H1 (cell line): ENCODE measurements around the gene NDUFA3. TPM values are rescaled to one million over a fixed set of nuclear protein-coding genes. Genes with fewer than 3 reads are reported as not detected.

ENCODE experiments used
- CTCF ChIA-PET: fragments of 300-600 bp; sonication (Branson Sonifier 250); formaldehyde crosslinking; loops from one replicate; lab custom pipeline; 2021; ENCODE audit not compliant: partially characterized antibody; lab: Charles Lee
- POLR2A ChIA-PET: fragments of 300-600 bp; sonication (Branson Sonifier 250); formaldehyde crosslinking; loops from one replicate; lab custom pipeline; 2021; ENCODE audit warnings: inconsistent platforms; ENCODE audit not compliant: partially characterized antibody; lab: Charles Lee
- DNase-seq, 2 experiments: peaks; one replicate each; pipeline versions ENCODE4 v3.0.0 to v3.0.0-alpha.2; 2010 to 2022; ENCODE audit warnings: low spot score in 2 of 2, low read depth in 1 of 2, mixed read lengths in 1 of 2
- FAIRE-seq: peaks from 2 replicates; lab custom pipeline; 2011; peaks lifted over from hg19 to GRCh38; lab: Jason Lieb, UNC
- H2AFZ ChIP-seq: 2 replicates; pipeline ENCODE4 v1.8.1; 2012; ENCODE audit warnings: low read length, inconsistent platforms
- H2AK5ac ChIP-seq: 2 replicates; pipeline ENCODE4 v1.6.1; 2013; ENCODE audit warnings: low read depth, low read length
- H2BK120ac ChIP-seq: replicated peaks from 2 replicates; pipeline ENCODE3; 2013; ENCODE audit warnings: low read depth, low read length, inconsistent platforms
- H2BK12ac ChIP-seq: 2 replicates; pipeline ENCODE4 v1.6.1; 2013; ENCODE audit warnings: low read depth, low read length
- H2BK15ac ChIP-seq: 2 replicates; pipeline ENCODE4 v1.6.1; 2013; ENCODE audit warnings: low read length
- H2BK20ac ChIP-seq: 2 replicates; pipeline ENCODE4 v1.6.1; 2013; ENCODE audit warnings: low read length
- H2BK5ac ChIP-seq: 2 replicates; pipeline ENCODE4 v1.6.1; 2013; ENCODE audit warnings: low read depth, low read length
- H3K14ac ChIP-seq: 2 replicates; pipeline ENCODE4 v1.6.1; 2013; ENCODE audit warnings: inconsistent platforms; ENCODE audit not compliant: insufficient read length
- H3K18ac ChIP-seq: 2 replicates; pipeline ENCODE4 v1.6.1; 2013; ENCODE audit warnings: low read length; ENCODE audit errors: extremely low read depth
- H3K23ac ChIP-seq: 2 replicates; pipeline ENCODE4 v1.6.1; 2013; ENCODE audit warnings: inconsistent platforms; ENCODE audit not compliant: insufficient read length
- H3K23me2 ChIP-seq: 2 replicates; pipeline ENCODE4 v1.6.1; 2013; ENCODE audit warnings: low read depth, low read length
- H3K27ac ChIP-seq: 2 replicates; pipeline ENCODE4 v1.6.1; 2011; ENCODE audit warnings: low read depth, low read length, inconsistent platforms
- H3K27me3 ChIP-seq, 4 experiments: replicated peaks in 1 of 4; 1 replicate in 1 of 4; 2 replicates in 3 of 4; pipeline versions ENCODE4 v1.6.1 to v1.8.1; 2011 to 2013; ENCODE audit warnings: low read length in 3 of 4, mild to moderate bottlenecking in 3 of 4, inconsistent platforms in 2 of 4, mixed read lengths in 2 of 4, moderate library complexity in 1 of 4; ENCODE audit not compliant: control insufficient read depth in 3 of 4, insufficient read depth in 3 of 4; ENCODE audit errors: extremely low read depth in 1 of 4
- H3K36me3 ChIP-seq, 4 experiments: 2 replicates each; pipeline versions ENCODE4 v1.6.1 to v1.8.1; 2011 to 2013; ENCODE audit warnings: mild to moderate bottlenecking in 4 of 4, low read length in 3 of 4, moderate library complexity in 2 of 4, control low read depth in 1 of 4, inconsistent platforms in 1 of 4; ENCODE audit not compliant: insufficient read depth in 4 of 4, control insufficient read depth in 2 of 4
- H3K4ac ChIP-seq: replicated peaks from 2 replicates; pipeline ENCODE3; 2013; ENCODE audit warnings: low read length, low read depth, mixed read lengths, inconsistent platforms; ENCODE audit not compliant: insufficient read length
- H3K4me1 ChIP-seq, 4 experiments: replicated peaks in 1 of 4; 1 replicate in 1 of 4; 2 replicates in 3 of 4; pipeline versions ENCODE4 v1.6.1 to v1.8.1; 2011 to 2013; ENCODE audit warnings: low read length in 3 of 4, inconsistent platforms in 2 of 4, mixed read lengths in 1 of 4; ENCODE audit not compliant: insufficient read depth in 4 of 4, control insufficient read depth in 3 of 4
- H3K4me2 ChIP-seq, 2 experiments: 2 replicates each; pipeline versions ENCODE4 v1.6.1 to v1.8.1; 2011 to 2013; ENCODE audit warnings: low read depth in 2 of 2, low read length in 2 of 2, control low read depth in 1 of 2, inconsistent platforms in 1 of 2, mild to moderate bottlenecking in 1 of 2; ENCODE audit not compliant: insufficient read depth in 1 of 2
- H3K4me3 ChIP-seq, 4 experiments: fragments of 200-600, 300-600 bp in 1 of 4; sonication (generic), shearing (Covaris generic), sonication (Bioruptor Twin) in 1 of 4; 2 replicates each; pipeline versions ENCODE4 v1.5.1 to v1.8.1; 2011 to 2016; ENCODE audit warnings: low read length in 4 of 4, low read depth in 3 of 4, control low read depth in 2 of 4, inconsistent platforms in 2 of 4, mild to moderate bottlenecking in 2 of 4, mixed read lengths in 1 of 4, moderate library complexity in 1 of 4; ENCODE audit not compliant: insufficient read depth in 2 of 4; ENCODE audit errors: extremely low read depth in 1 of 4
- H3K56ac ChIP-seq: replicated peaks from 2 replicates; pipeline ENCODE3; 2013; ENCODE audit warnings: low read depth, mild to moderate bottlenecking, mixed read lengths, low read length, inconsistent platforms; ENCODE audit not compliant: insufficient read length
- H3K79me1 ChIP-seq: 2 replicates; pipeline ENCODE4 v1.6.1; 2013; ENCODE audit warnings: low read depth, low read length, control low read depth
- H3K79me2 ChIP-seq, 2 experiments: 2 replicates each; pipeline versions ENCODE4 v1.6.1 to v1.8.1; 2012 to 2013; ENCODE audit warnings: low read length in 2 of 2, mild to moderate bottlenecking in 2 of 2, inconsistent platforms in 1 of 2; ENCODE audit not compliant: insufficient read depth in 2 of 2, control insufficient read depth in 1 of 2
- H3K9ac ChIP-seq, 4 experiments: replicated peaks in 1 of 4; 1 replicate in 1 of 4; 2 replicates in 3 of 4; pipeline versions ENCODE4 v1.6.1 to v1.8.1; 2011 to 2013; ENCODE audit warnings: low read depth in 3 of 4, low read length in 3 of 4, control low read depth in 2 of 4, mild to moderate bottlenecking in 2 of 4, moderate library complexity in 2 of 4, inconsistent platforms in 1 of 4; ENCODE audit errors: extremely low read depth in 1 of 4
- H3K9me3 ChIP-seq, 2 experiments: 2 replicates each; pipeline versions ENCODE4 v1.6.1 to v1.8.1; 2012 to 2013; ENCODE audit warnings: mild to moderate bottlenecking in 2 of 2, moderate library complexity in 2 of 2, control low read depth in 1 of 2, inconsistent platforms in 1 of 2, low read depth in 1 of 2, low read length in 1 of 2, mixed read lengths in 1 of 2; ENCODE audit not compliant: insufficient read depth in 2 of 2
- H4K20me1 ChIP-seq, 2 experiments: replicated peaks in 1 of 2; 2 replicates each; pipeline versions ENCODE3 to v1.8.1; 2011 to 2013; ENCODE audit warnings: inconsistent platforms in 2 of 2, low read length in 2 of 2, mild to moderate bottlenecking in 1 of 2; ENCODE audit not compliant: insufficient read depth in 2 of 2, control insufficient read depth in 1 of 2
- H4K5ac ChIP-seq: 2 replicates; pipeline ENCODE4 v1.6.1; 2013; ENCODE audit warnings: low read length, low read depth, mixed read lengths, inconsistent platforms; ENCODE audit not compliant: insufficient read length
- H4K8ac ChIP-seq: 2 replicates; pipeline ENCODE4 v1.8.0; 2013; ENCODE audit warnings: mild to moderate bottlenecking, moderate library complexity, low read length, inconsistent platforms; ENCODE audit not compliant: insufficient read depth; ENCODE audit errors: extremely low read depth
- H4K91ac ChIP-seq: replicated peaks from 2 replicates; pipeline ENCODE3; 2013; ENCODE audit warnings: low read length, mixed read lengths, inconsistent platforms; ENCODE audit not compliant: insufficient read length
- BCL11A ChIP-seq, 2 experiments: IDR thresholded peaks; one replicate each; pipeline ENCODE4 v1.6.1; 2011; ENCODE audit warnings: low read depth in 2 of 2, low read length in 2 of 2, mild to moderate bottlenecking in 2 of 2
- BRCA1 ChIP-seq: IDR thresholded peaks from 2 replicates; pipeline ENCODE4 v1.6.1; 2012; ENCODE audit warnings: low read depth, low read length, improper control_type of control experiment
- FOSL1 ChIP-seq: IDR thresholded peaks from 2 replicates; pipeline ENCODE4 v1.6.1; 2011; ENCODE audit warnings: mild to moderate bottlenecking, low read depth, low read length, moderate library complexity; ENCODE audit not compliant: insufficient read depth
- GABPA ChIP-seq: IDR thresholded peaks from 2 replicates; pipeline ENCODE4 v1.6.1; 2011; ENCODE audit warnings: mild to moderate bottlenecking, low read length, moderate library complexity, borderline replicate concordance; ENCODE audit not compliant: insufficient read depth
- NRF1 ChIP-seq: IDR thresholded peaks from 2 replicates; pipeline ENCODE4 v1.6.1; 2011; ENCODE audit warnings: mild to moderate bottlenecking, low read depth, low read length, improper control_type of control experiment
- SP2 ChIP-seq: IDR thresholded peaks from 2 replicates; pipeline ENCODE4 v1.6.1; 2012; ENCODE audit warnings: mild to moderate bottlenecking, low read length, inconsistent platforms
- SUZ12 ChIP-seq: fragments of 200-600 bp; sonication (generic); IDR thresholded peaks from 2 replicates; pipeline ENCODE4 v1.6.1; 2012; ENCODE audit warnings: mild to moderate bottlenecking, inconsistent platforms, low read length, moderate library complexity, mixed read lengths
- YY1 ChIP-seq: IDR thresholded peaks from 2 replicates; pipeline ENCODE4 v1.6.1; 2011; ENCODE audit warnings: low read depth, mild to moderate bottlenecking, low read length
- WGBS, 2 experiments: shearing (Covaris generic) in 1 of 2; methylation state at CpG; one replicate each; pipeline versions ENCODE4 v1.1.6 to v1.1.7; 2013 to 2015; ENCODE audit warnings: low lambda C conversion rate in 2 of 2, mixed read lengths in 2 of 2, inconsistent platforms in 1 of 2, low coverage in 1 of 2, missing lambda C conversion rate in 1 of 2; ENCODE audit not compliant: insufficient replicate concordance in 2 of 2, insufficient coverage in 1 of 2, insufficient read length in 1 of 2; ENCODE audit errors: extremely low coverage in 1 of 2, missing lambda C conversion rate in 1 of 2; 5-methylcytosine and 5-hydroxymethylcytosine counted together
- polyA plus RNA-seq, 7 experiments: library from polyadenylated mRNA; depleted of rRNA in 3 of 7; stranded (reverse) in 5 of 7; unstranded in 2 of 7; fragments of >200 nt in 5 of 7; fragments of 200-250 nt in 2 of 7; gene quantifications; 1 replicate in 5 of 7; 2 replicates in 1 of 7; 4 replicates in 1 of 7; pipeline versions ENCODE4 v1.2.1 to v1.2.3, GENCODE V29; 2011 to 2013; ENCODE audit warnings: missing spikeins in 2 of 7, mixed read lengths in 2 of 7
- total RNA-seq: library from RNA; stranded (reverse); fragmentation: NEBNext Ultra II Directional; extraction: Animal tissue kit (Norgen Biotek cat#: 25700); gene quantifications from 2 replicates; pipeline ENCODE4 v1.2.1, GENCODE V29; 2021

Gene NDUFA3
- total and polyA plus RNA-seq, 2 of the 8 experiments (the other 6 are each of a cell fraction or from before 2014, with no cell fraction given) = 175 to 208 TPM

DNA sequence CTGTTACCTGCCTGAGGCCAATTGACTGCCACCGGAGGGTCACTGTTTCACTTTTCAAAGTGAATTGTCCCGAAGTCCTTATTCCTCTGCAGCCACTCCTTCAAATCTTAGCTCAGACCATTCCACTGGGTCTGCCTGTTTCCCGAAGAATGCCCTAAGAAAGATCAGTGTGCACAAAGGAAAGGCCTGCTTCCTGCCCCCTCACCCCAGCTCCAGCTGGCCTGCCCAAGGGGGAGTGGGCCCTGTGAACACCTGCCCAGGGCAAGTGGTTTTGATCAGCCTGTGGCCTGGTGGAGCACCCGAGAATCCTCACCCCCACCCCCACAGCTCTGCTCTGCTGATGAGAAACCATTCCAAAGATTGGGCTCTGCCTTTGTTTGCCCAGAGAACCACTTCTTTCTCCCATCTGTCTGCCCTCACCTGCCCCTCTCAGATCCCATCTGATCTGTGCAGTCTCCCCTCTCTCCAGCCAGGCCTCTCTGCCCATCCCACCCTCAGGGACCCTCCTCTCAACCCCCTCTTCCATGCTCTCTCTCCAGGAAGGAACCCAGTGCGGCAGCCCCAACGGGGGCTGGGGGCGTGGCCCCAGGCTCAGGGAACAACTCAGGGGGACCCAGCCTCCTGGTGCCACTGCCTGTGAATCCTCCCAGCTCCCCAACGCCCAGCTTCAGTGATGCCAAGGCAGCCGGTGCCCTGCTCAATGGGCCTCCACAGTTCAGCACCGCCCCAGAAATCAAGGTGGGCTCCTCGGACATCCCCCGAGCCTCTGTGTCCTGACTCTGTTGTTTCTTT is 46.6 kb downstream of the NDUFA3 start:
- H3K79me1 ChIP-seq = no peaks in the 10 kb centered on the region; the same call in 1 of the 2 replicates
- no peaks in the 10 kb centered on the region for H3K9me3 ChIP-seq
- no peak overlapping the region for H3K9ac ChIP-seq
- H3K14ac ChIP-seq = no peak overlapping the region
- no peak overlapping the region for H3K18ac ChIP-seq
- no peak overlapping the region for H2AK5ac ChIP-seq
- ChIA-PET POLR2A (interaction anchor here (1.1 to 14.8 kb wide), 5 partner anchors 9 to 41 kb away, joined by 3 to 348 read pairs (median 5); partner anchors contain the start of genes CNOT3 and LENG1), CTCF (interaction anchor here (2.3 kb wide), 1 partner anchor 8 kb away, joined by 6 read pairs; no protein-coding TSS in a partner anchor)
- no peaks in the 10 kb centered on the region for H3K27me3 ChIP-seq
- no peak overlapping the region for H3K27ac ChIP-seq
- H3K4me1 ChIP-seq = no peaks in the 10 kb centered on the region
- H3K4me2 ChIP-seq = no peak overlapping the region
- H2BK20ac ChIP-seq = no peak overlapping the region
- no peak overlapping the region for H2BK120ac ChIP-seq
- 94% methylated on average over 12 of the region's 12 CpGs; no CpG with 5 or more reads in 1 of the 2 experiments for WGBS, 2 experiments
- no peak overlapping the region for H2BK12ac ChIP-seq
- peaks cover 20 to 33% of the 10 kb centered on the region in 2 experiments for H4K20me1 ChIP-seq
- no peak overlapping the region for H4K91ac ChIP-seq
- H4K8ac ChIP-seq = no peak overlapping the region
- no peak overlapping the region for H4K5ac ChIP-seq
- no peaks in the 10 kb centered on the region for H3K79me2 ChIP-seq
- peaks cover 49 to 94% (median 83%) of the 10 kb centered on the region in 4 experiments for H3K36me3 ChIP-seq
- no peak overlapping the region for H2BK5ac ChIP-seq
- H3K56ac ChIP-seq = no peak overlapping the region
- H3K23ac ChIP-seq = no peak overlapping the region
- FAIRE-seq = no peak
- H3K4me3 ChIP-seq = no peak overlapping the region
- no peak overlapping the region for H3K4ac ChIP-seq
- no peak overlapping the region for H2BK15ac ChIP-seq
- H3K23me2 ChIP-seq = no peaks in the 10 kb centered on the region
- TF ChIP-seq BRCA1 (no peak), BCL11A (IDR thresholded peaks at IDR 0.05; ENCODE audit: low read depth in 2 of 2, low read length in 2 of 2) (no peak), FOSL1 (no peak), GABPA (no peak), SP2 (no peak), SUZ12 (no peak), YY1 (no peak), NRF1 (no peak)
- TF ChIP-seq, all 59 proteins: peak for 0
- DNase-seq = no peak
- no peak overlapping the region for H2AFZ ChIP-seq
